ENCODE measurements around the gene B3GALT2. TPM values are rescaled to one million over a fixed set of nuclear protein-coding genes. Genes with fewer than 3 reads are reported as not detected.

Gene B3GALT2
- total and polyA plus RNA-seq, 9 donors: 2.5 to 8.0 (median 4.6) TPM

DNA sequence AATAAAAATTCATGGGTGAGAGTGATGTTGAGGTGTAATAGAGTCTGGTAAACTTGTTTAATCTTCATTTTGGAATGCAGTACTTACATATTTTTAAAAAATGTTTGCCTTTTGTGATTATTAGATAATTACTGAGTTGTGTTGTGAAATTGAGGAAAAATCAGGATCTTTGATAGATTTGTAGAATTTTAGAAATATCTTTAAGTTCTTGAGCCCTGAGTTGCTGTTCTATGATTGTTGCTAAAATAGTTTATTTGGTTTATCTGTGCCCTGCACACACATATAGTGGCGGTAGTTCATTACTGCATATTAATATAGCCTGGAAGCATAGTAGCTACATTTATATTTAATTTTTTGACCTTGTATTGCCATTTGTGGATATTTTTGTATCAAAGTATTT is 1.6 kb downstream of the B3GALT2 start:
- no peaks in the 10 kb centered on the region for H3K36me3 ChIP-seq
- no peaks in the 10 kb centered on the region for H3K27me3 ChIP-seq
- no peak for DNase-seq
- H3K9me3 ChIP-seq: no peaks in the 10 kb centered on the region
- 31 to 67% (median 36%) methylated on average over 1 of the region's 1 CpG for WGBS, 3 donors
- intact Hi-C loops (cut with DNase I): no loop called here
- H3K27ac ChIP-seq: no peak overlapping the region
- H3K4me3 ChIP-seq: peak overlapping the region; percentile 1
- peaks cover 3% of the 10 kb centered on the region for H3K4me1 ChIP-seq (ENCODE audit: insufficient read depth)
- no peak for TF ChIP-seq CTCF (IDR thresholded peaks at IDR 0.05)
- TF ChIP-seq POLR2A (IDR thresholded peaks at IDR 0.05): no peak
- no peak for TF ChIP-seq EP300 (IDR thresholded peaks at IDR 0.05)

- Histone ChIP-seq H3K27ac (no peak overlapping the region), H3K36me3 (no peaks in the 10 kb centered on the region), H3K9me3 (no peaks in the 10 kb centered on the region), H3K4me1 (ENCODE audit: insufficient read depth) (no peaks in the 10 kb centered on the region), H3K27me3 (no peaks in the 10 kb centered on the region), H3K4me3 (no peak overlapping the region)
- WGBS, 3 donors: 0% methylated on average over 2 of the region's 2 CpGs
- intact Hi-C loops (cut with DNase I): no loop called here
- DNase-seq: no peak
- peak; percentile 48 to 70 (median 62) for TF ChIP-seq CTCF (IDR thresholded peaks at IDR 0.05)
- TF ChIP-seq EP300 (IDR thresholded peaks at IDR 0.05): no peak
Measured at GRCh38 chr1:193183019-193183627, 3.3 kb downstream of the B3GALT2 start.

DNA sequence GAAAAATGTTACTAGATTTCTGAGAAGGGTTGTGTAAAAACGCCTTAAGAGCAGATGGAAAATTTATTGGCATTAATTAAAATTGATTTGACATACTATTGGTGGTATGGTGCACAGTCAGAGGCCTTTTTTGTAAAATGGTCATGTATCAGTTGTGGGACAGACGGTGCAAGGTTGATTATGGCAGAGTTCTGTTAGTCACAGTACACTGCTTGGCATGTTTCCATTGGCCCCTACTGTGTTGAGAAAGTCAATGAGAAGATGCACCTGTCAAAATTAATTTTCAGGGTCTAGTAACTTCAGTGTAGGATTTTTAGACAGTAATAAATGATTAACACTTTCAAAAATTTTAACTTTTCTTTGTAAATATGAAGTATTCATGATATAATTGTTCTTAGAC is 4.4 kb downstream of the B3GALT2 start:
- H3K27me3 ChIP-seq: no peaks in the 10 kb centered on the region
- H3K4me3 ChIP-seq: no peak overlapping the region
- no peaks in the 10 kb centered on the region for H3K36me3 ChIP-seq
- no peak for TF ChIP-seq CTCF (IDR thresholded peaks at IDR 0.05)
- TF ChIP-seq POLR2A (IDR thresholded peaks at IDR 0.05): no peak
- no peak for TF ChIP-seq EP300 (IDR thresholded peaks at IDR 0.05)
- no peaks in the 10 kb centered on the region for H3K4me1 ChIP-seq (ENCODE audit: insufficient read depth)
- WGBS, 3 donors: 55 to 56% (median 55%) methylated on average over 2 of the region's 2 CpGs
- no peak for DNase-seq
- intact Hi-C loops (cut with DNase I): no loop called here
- no peaks in the 10 kb centered on the region for H3K9me3 ChIP-seq
- H3K27ac ChIP-seq: no peak overlapping the region

DNA sequence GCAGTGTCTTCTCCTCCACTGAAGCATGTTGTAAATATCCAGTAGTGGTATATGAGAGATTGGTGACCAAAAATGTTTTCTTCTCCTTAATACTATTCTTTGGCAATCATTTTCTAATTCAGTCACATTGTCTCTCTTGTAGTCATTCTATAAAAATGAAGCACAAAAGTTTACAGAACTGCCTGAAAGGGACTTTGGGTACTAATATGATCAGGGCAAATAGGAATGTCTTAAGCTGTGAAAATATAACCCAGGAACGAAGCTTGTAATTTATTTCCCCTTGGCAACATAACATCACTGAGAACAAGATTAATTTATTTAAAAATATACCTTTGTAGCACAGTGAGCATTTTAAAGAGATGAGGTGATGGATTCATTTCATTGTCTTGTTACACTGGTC is 4.9 kb downstream of the B3GALT2 start:
- Histone ChIP-seq H3K9me3 (no peaks in the 10 kb centered on the region), H3K4me1 (ENCODE audit: insufficient read depth) (no peaks in the 10 kb centered on the region), H3K36me3 (no peaks in the 10 kb centered on the region), H3K4me3 (no peak overlapping the region), H3K27me3 (no peaks in the 10 kb centered on the region), H3K27ac (no peak overlapping the region)
- no peak for DNase-seq
- intact Hi-C loops (cut with DNase I): no loop called here
- WGBS, 3 donors: 28 to 51% (median 36%) methylated on average over 1 of the region's 1 CpG
- TF ChIP-seq POLR2A (IDR thresholded peaks at IDR 0.05): no peak
- no peak for TF ChIP-seq CTCF (IDR thresholded peaks at IDR 0.05)
- TF ChIP-seq EP300 (IDR thresholded peaks at IDR 0.05): no peak

Data from ovary (tissue), 9 donors.